Regular cardiac myocyte (primary cell): ENCODE data around the gene ZNF829. TPM values are rescaled to one million over a fixed set of nuclear protein-coding genes. Genes with fewer than 3 reads are reported as not detected.

Source experiments
- total RNA-seq: library from RNA; depleted of rRNA; stranded (reverse); fragments of >200 nt; gene quantifications from 2 replicates; pipeline ENCODE4 v1.2.3, GENCODE V29; 2014

ZNF829 gene
- total RNA-seq: 3.6 and 4.2 TPM in 2 replicates

GRCh38 chr19:36915992-36916830 lies at the start of gene ZNF829, which contains the start of gene ZNF568:
ZNF829 (minus strand) TSS chr19:36916291; CDS start chr19:36915167, 1,124 bp downstream.
ZNF568 (plus strand) TSS chr19:36916332; CDS start chr19:36922771, 6,439 bp downstream.

GRCh38 chr19:36850559-36851442 lies 65.3 kb downstream of the ZNF829 start, which contains the start of gene ZNF345:
ZNF345 (plus strand) TSS chr19:36850876; CDS start chr19:36876831, 25,955 bp downstream.

Other genes starting within 250 kb of the ZNF829 start
- 11.3 and 12.5 TPM in 2 replicates for gene ZNF461, start 249.5 kb downstream of the ZNF829 start, total RNA-seq
- gene ZNF567, start 228.7 kb downstream of the ZNF829 start, total RNA-seq: 5.6 and 5.9 TPM in 2 replicates
- gene ZNF850, start 143.5 kb downstream of the ZNF829 start, total RNA-seq: 6.2 and 6.7 TPM in 2 replicates
- 9.2 and 14.4 TPM in 2 replicates for gene ZNF790, start 77.9 kb downstream of the ZNF829 start, total RNA-seq
- 1.2 and 1.7 TPM in 2 replicates for gene ZNF345, start 65.4 kb downstream of the ZNF829 start, total RNA-seq
- gene ZNF568, start within 50 bp of the ZNF829 start, total RNA-seq: 10.4 and 14.4 TPM in 2 replicates
- 8.2 and 17.8 TPM in 2 replicates for gene ZNF420, start 162.1 kb upstream of the ZNF829 start, total RNA-seq